Stomach (tissue), 4 donors: ENCODE data around the gene CDH23.

ENCODE experiments used
- CTCF ChIP-seq, 7 experiments: fragments of 450-650 bp in 4 of 7; fragments of 200-600 bp in 3 of 7; sonication (generic) in 3 of 7; IDR thresholded peaks; one replicate each; pipeline ENCODE4 v1.5.1; 2016 to 2019; ENCODE audit warnings: antibody characterized with exemption in 7 of 7, control low read depth in 2 of 7, mild to moderate bottlenecking in 1 of 7
- POLR2A ChIP-seq, 4 donors: fragments of 450-650 bp; IDR thresholded peaks; one replicate each; pipeline ENCODE4 v1.6.1; 2016; ENCODE audit warnings: antibody characterized with exemption in 4 of 4, control low read depth in 2 of 4, mild to moderate bottlenecking in 1 of 4, moderate library complexity in 1 of 4
- POLR2AphosphoS5 ChIP-seq, 3 donors: sonication (generic); formaldehyde crosslinking; IDR thresholded peaks; one replicate each; pipeline ENCODE4 v1.6.1; 2016; ENCODE audit warnings: antibody characterized with exemption in 3 of 3

- TF ChIP-seq CTCF (IDR thresholded peaks at IDR 0.05) (no peak), POLR2AphosphoS5 (IDR thresholded peaks at IDR 0.05) (no peak), POLR2A (IDR thresholded peaks at IDR 0.05) (no peak)
These were observed 289.0 kb downstream of the CDH23 start for GRCh38 chr10:71685554-71686232.
